ENCODE results near the gene CHRNB1. TPM values are rescaled to one million over a fixed set of nuclear protein-coding genes. Genes with fewer than 3 reads are reported as not detected.
A peak's percentile ranks its signal among the peaks of the same experiment; 100 is the strongest.

The CHRNB1 gene
- total RNA-seq, 1 experiment from 2014 or later = 1.7 TPM

- Histone ChIP-seq H3K36me3 (ENCODE audit: control insufficient read depth, insufficient read depth, low read length) (no peaks in the 10 kb centered on the region), H3K4me1 (no peaks in the 10 kb centered on the region), H3K27me3 (replicated peaks; ENCODE audit: control insufficient read depth, insufficient read depth, low read length) (no peaks in the 10 kb centered on the region), H3K9me3 (no peaks in the 10 kb centered on the region), H3K4me3 (ENCODE audit: low read depth, low read length) (peak within 1 kb of the TSS; percentile 37)
- no peak within 1 kb of the TSS for H3K27ac Mint-ChIP-seq (ENCODE audit: unreplicated experiment)
- ChIA-PET POLR2A (interaction anchor here (0.7 kb wide), 1 partner anchor 202 kb away, joined by 3 read pairs; no protein-coding TSS in a partner anchor), CTCF (interaction anchor here (0.5 to 1.7 kb wide), 2 partner anchors 36 to 63 kb away, joined by 5 to 8 read pairs; no protein-coding TSS in a partner anchor)
- peaks cover 23% of the 10 kb centered on the region for H3K36me3 Mint-ChIP-seq (ENCODE audit: insufficient read depth, unreplicated experiment)
- H3K9me3 Mint-ChIP-seq (ENCODE audit: unreplicated experiment) = no peaks in the 10 kb centered on the region
- no TSS peak for BruUV-seq (replicated peaks)
- no peaks in the 10 kb centered on the region for H3K27me3 Mint-ChIP-seq (ENCODE audit: insufficient read depth, unreplicated experiment)
- peak in 1 of 2 experiments; percentile 15 for DNase-seq
- no peak for TF ChIP-seq CTCF (IDR thresholded peaks at IDR 0.05; ENCODE audit: insufficient read depth in 1 of 2, low read depth in 1 of 2, low read length in 1 of 2, severe bottlenecking in 1 of 2, unreplicated experiment in 1 of 2)
- intact Hi-C loops (cut with micrococcal nuclease; ENCODE audit: unreplicated experiment) = loop anchor here (5.0 kb wide), 2 partner anchors 82 to 248 kb away; partner anchors contain the start of genes TMEM95, TP53 and WRAP53
- H3K4me1 Mint-ChIP-seq (ENCODE audit: low read depth, unreplicated experiment) = peaks cover 6% of the 10 kb centered on the region
- peak within 1 kb of the TSS; percentile 89 for H3K4me3 Mint-ChIP-seq (ENCODE audit: unreplicated experiment)
These were observed 5.3 kb upstream of the CHRNB1 start, which contains the start of gene FGF11 for GRCh38 chr17:7439462-7440112. TSS of gene FGF11 (plus strand) at chr17:7439512. CDS start at chr17:7439621, 109 bp downstream.

- DNase-seq = peak in 1 of 2 experiments; percentile 41
- H3K4me3 ChIP-seq (ENCODE audit: low read depth, low read length) = peak overlapping the region; percentile 37
- Mint-ChIP-seq H3K4me3 (ENCODE audit: unreplicated experiment) (peak overlapping the region; percentile 89), H3K27me3 (ENCODE audit: insufficient read depth, unreplicated experiment) (no peaks in the 10 kb centered on the region), H3K36me3 (ENCODE audit: insufficient read depth, unreplicated experiment) (peaks cover 17% of the 10 kb centered on the region), H3K9me3 (ENCODE audit: unreplicated experiment) (no peaks in the 10 kb centered on the region), H3K27ac (ENCODE audit: unreplicated experiment) (no peak overlapping the region), H3K4me1 (ENCODE audit: low read depth, unreplicated experiment) (peaks cover 6% of the 10 kb centered on the region)
- H3K9me3 ChIP-seq = no peaks in the 10 kb centered on the region
- POLR2A ChIA-PET = interaction anchor here (0.6 kb wide), 1 partner anchor 85 kb away, joined by 3 read pairs; the partner anchor contains the start of gene TMEM95
- no TSS peak for BruUV-seq (replicated peaks)
- CTCF ChIA-PET = interaction anchor here (0.5 to 1.7 kb wide), 4 partner anchors 35 to 244 kb away, joined by 3 to 8 read pairs (median 4); no protein-coding TSS in a partner anchor
- TF ChIP-seq CTCF (IDR thresholded peaks at IDR 0.05; ENCODE audit: insufficient read depth in 1 of 2, low read depth in 1 of 2, low read length in 1 of 2, severe bottlenecking in 1 of 2, unreplicated experiment in 1 of 2) = no peak
- H3K36me3 ChIP-seq (ENCODE audit: control insufficient read depth, insufficient read depth, low read length) = no peaks in the 10 kb centered on the region
- no peaks in the 10 kb centered on the region for H3K4me1 ChIP-seq
- no peaks in the 10 kb centered on the region for H3K27me3 ChIP-seq (replicated peaks; ENCODE audit: control insufficient read depth, insufficient read depth, low read length)
- intact Hi-C loops (cut with micrococcal nuclease; ENCODE audit: unreplicated experiment) = no loop called here
These were observed 4.6 kb upstream of the CHRNB1 start for GRCh38 chr17:7440113-7440833.

GRCh38 chr17:7440834-7441195, 4.0 kb upstream of the CHRNB1 start:
- H3K4me1 Mint-ChIP-seq (ENCODE audit: low read depth, unreplicated experiment) = peaks cover 6% of the 10 kb centered on the region
- no peak overlapping the region for H3K27ac Mint-ChIP-seq (ENCODE audit: unreplicated experiment)
- no peaks in the 10 kb centered on the region for H3K36me3 ChIP-seq (ENCODE audit: control insufficient read depth, insufficient read depth, low read length)
- H3K9me3 Mint-ChIP-seq (ENCODE audit: unreplicated experiment) = no peaks in the 10 kb centered on the region
- no peak overlapping the region for H3K4me3 ChIP-seq (ENCODE audit: low read depth, low read length)
- no peak for DNase-seq
- no peak for TF ChIP-seq CTCF (IDR thresholded peaks at IDR 0.05; ENCODE audit: insufficient read depth in 1 of 2, low read depth in 1 of 2, low read length in 1 of 2, severe bottlenecking in 1 of 2, unreplicated experiment in 1 of 2)
- no peaks in the 10 kb centered on the region for H3K9me3 ChIP-seq
- intact Hi-C loops (cut with micrococcal nuclease; ENCODE audit: unreplicated experiment) = no loop called here
- H3K36me3 Mint-ChIP-seq (ENCODE audit: insufficient read depth, unreplicated experiment) = peaks cover 13% of the 10 kb centered on the region
- H3K27me3 Mint-ChIP-seq (ENCODE audit: insufficient read depth, unreplicated experiment) = no peaks in the 10 kb centered on the region
- ChIA-PET POLR2A (no interaction called here), CTCF (interaction anchor here (0.8 to 1.7 kb wide), 2 partner anchors 61 to 120 kb away, joined by 3 to 8 read pairs; no protein-coding TSS in a partner anchor)
- H3K27me3 ChIP-seq (replicated peaks; ENCODE audit: control insufficient read depth, insufficient read depth, low read length) = no peaks in the 10 kb centered on the region
- BruUV-seq (replicated peaks) = no TSS peak
- H3K4me1 ChIP-seq = no peaks in the 10 kb centered on the region
- H3K4me3 Mint-ChIP-seq (ENCODE audit: unreplicated experiment) = peak overlapping the region; percentile 89

All from Caco-2 (cell line).